Stomach (tissue), 4 donors: ENCODE results near the gene LYPLA2.

ENCODE experiments used
- EP300 ChIP-seq: sonication (generic); formaldehyde crosslinking; IDR thresholded peaks from one replicate; pipeline ENCODE4 v1.6.1; 2017; ENCODE audit warnings: antibody characterized with exemption
- POLR2A ChIP-seq, 4 donors: fragments of 450-650 bp; IDR thresholded peaks; one replicate each; pipeline ENCODE4 v1.6.1; 2016; ENCODE audit warnings: antibody characterized with exemption in 4 of 4, control low read depth in 2 of 4, mild to moderate bottlenecking in 1 of 4, moderate library complexity in 1 of 4
- POLR2AphosphoS5 ChIP-seq, 3 donors: sonication (generic); formaldehyde crosslinking; IDR thresholded peaks; one replicate each; pipeline ENCODE4 v1.6.1; 2016; ENCODE audit warnings: antibody characterized with exemption in 3 of 3
- TF ChIP-seq, protein P1 (sequence below), 7 experiments: fragments of 450-650 bp in 4 of 7; fragments of 200-600 bp in 3 of 7; sonication (generic) in 3 of 7; IDR thresholded peaks; one replicate each; pipeline ENCODE4 v1.5.1; 2016 to 2019; ENCODE audit warnings: antibody characterized with exemption in 7 of 7, control low read depth in 2 of 7, mild to moderate bottlenecking in 1 of 7

DNA sequence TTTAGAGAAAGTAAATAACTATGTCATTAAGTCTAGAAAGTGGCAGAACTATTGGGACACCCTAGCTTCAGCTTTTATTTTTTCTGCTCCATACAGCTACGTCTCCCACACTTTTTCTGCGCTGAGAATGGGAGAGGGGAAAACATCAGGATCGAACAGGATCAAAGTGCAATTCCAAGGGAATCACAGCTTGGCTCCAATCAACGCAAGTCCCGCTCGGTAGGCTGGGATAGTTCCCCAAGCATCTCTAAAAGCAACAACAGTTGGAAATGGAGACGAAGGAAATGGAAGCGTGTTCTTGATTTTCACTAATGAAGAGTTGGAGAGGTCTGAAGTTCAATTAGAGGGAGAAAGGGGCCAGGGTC is 33.7 kb downstream of the LYPLA2 start:
- TF ChIP-seq, protein P1, sequence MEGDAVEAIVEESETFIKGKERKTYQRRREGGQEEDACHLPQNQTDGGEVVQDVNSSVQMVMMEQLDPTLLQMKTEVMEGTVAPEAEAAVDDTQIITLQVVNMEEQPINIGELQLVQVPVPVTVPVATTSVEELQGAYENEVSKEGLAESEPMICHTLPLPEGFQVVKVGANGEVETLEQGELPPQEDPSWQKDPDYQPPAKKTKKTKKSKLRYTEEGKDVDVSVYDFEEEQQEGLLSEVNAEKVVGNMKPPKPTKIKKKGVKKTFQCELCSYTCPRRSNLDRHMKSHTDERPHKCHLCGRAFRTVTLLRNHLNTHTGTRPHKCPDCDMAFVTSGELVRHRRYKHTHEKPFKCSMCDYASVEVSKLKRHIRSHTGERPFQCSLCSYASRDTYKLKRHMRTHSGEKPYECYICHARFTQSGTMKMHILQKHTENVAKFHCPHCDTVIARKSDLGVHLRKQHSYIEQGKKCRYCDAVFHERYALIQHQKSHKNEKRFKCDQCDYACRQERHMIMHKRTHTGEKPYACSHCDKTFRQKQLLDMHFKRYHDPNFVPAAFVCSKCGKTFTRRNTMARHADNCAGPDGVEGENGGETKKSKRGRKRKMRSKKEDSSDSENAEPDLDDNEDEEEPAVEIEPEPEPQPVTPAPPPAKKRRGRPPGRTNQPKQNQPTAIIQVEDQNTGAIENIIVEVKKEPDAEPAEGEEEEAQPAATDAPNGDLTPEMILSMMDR (IDR thresholded peaks at IDR 0.05) = no peak
- TF ChIP-seq EP300 (no peak), POLR2A (IDR thresholded peaks at IDR 0.05) (no peak), POLR2AphosphoS5 (IDR thresholded peaks at IDR 0.05) (no peak)
